Panc1 (cell line): ENCODE results near the gene FILIP1. TPM values are rescaled to one million over a fixed set of nuclear protein-coding genes. Genes with fewer than 3 reads are reported as not detected.

Experiments used
- ATAC-seq: fragments of 200-7000 bp; cut with Tn5 transposase; 2 replicates; pipeline ENCODE4 v1.9.1; 2020; ENCODE audit warnings: mild to moderate bottlenecking, moderate library complexity
- BruUV-seq: library from RNA; stranded (reverse); fragments of 400-500 nt; replicated peaks from 2 replicates; lab custom pipeline; 2021; lab: Mats Ljungman, UMichigan
- CTCF ChIA-PET: fragments of 300-600 bp; sonication (Branson Sonifier 250); formaldehyde crosslinking; loops from one replicate; lab custom pipeline; 2022; ENCODE audit warnings: antibody characterized with exemption; lab: Charles Lee
- POLR2A ChIA-PET: fragments of 300-600 bp; sonication (Branson Sonifier 250); formaldehyde crosslinking; loops from one replicate; lab custom pipeline; 2022; ENCODE audit warnings: antibody characterized with exemption; lab: Charles Lee
- DNase-seq: peaks from one replicate; pipeline ENCODE4 v3.0.0-alpha.2; 2010; ENCODE audit warnings: low read depth, low spot score
- H3K27ac ChIP-seq: 2 replicates; pipeline ENCODE4 v1.5.1; 2011; ENCODE audit warnings: mild to moderate bottlenecking, low read length, inconsistent platforms
- H3K27me3 ChIP-seq: fragments of 200-500 bp; sonication (Bioruptor generic); 2 replicates; pipeline ENCODE4 v1.6.0; 2014; ENCODE audit warnings: low read length, inconsistent platforms; ENCODE audit not compliant: control insufficient read depth, insufficient read depth
- H3K36me3 ChIP-seq: fragments of 200-500 bp; sonication (Bioruptor generic); 2 replicates; pipeline ENCODE4 v1.5.1; 2014; ENCODE audit warnings: inconsistent platforms, mild to moderate bottlenecking, low read length, moderate library complexity; ENCODE audit not compliant: control insufficient read depth, insufficient read depth
- H3K4me1 ChIP-seq: 2 replicates; pipeline ENCODE4 v1.5.1; 2011; ENCODE audit warnings: inconsistent platforms, mild to moderate bottlenecking, low read length, moderate library complexity; ENCODE audit not compliant: control insufficient read depth, insufficient read depth
- H3K4me3 ChIP-seq, 2 experiments: 2 replicates each; pipeline ENCODE4 v1.5.1; 2011 to 2012; ENCODE audit warnings: low read depth in 2 of 2, low read length in 2 of 2, mild to moderate bottlenecking in 2 of 2, inconsistent platforms in 1 of 2, moderate library complexity in 1 of 2
- H3K9me3 ChIP-seq: fragments of 200-500 bp; sonication (Bioruptor generic); 2 replicates; pipeline ENCODE4 v1.5.1; 2014; ENCODE audit warnings: low read depth, mild to moderate bottlenecking, inconsistent platforms, low read length, moderate library complexity; ENCODE audit not compliant: control insufficient read depth, insufficient read depth
- CTCF ChIP-seq: fragments of 450-650 bp; IDR thresholded peaks from 2 replicates; pipeline ENCODE4 v1.5.1; 2017; ENCODE audit warnings: mild to moderate bottlenecking
- POLR2AphosphoS5 ChIP-seq: IDR thresholded peaks from 2 replicates; pipeline ENCODE4 v1.6.1; 2012; ENCODE audit warnings: mild to moderate bottlenecking, low read depth, low read length, moderate library complexity
- REST ChIP-seq, 2 experiments: IDR thresholded peaks; 2 replicates each; pipeline ENCODE4 v1.6.1; 2011 to 2012; ENCODE audit warnings: low read depth in 2 of 2, control low read depth in 1 of 2, low read length in 1 of 2, mild to moderate bottlenecking in 1 of 2, moderate library complexity in 1 of 2; ENCODE audit not compliant: insufficient read depth in 1 of 2
- SIN3A ChIP-seq: IDR thresholded peaks from 2 replicates; pipeline ENCODE4 v1.6.1; 2012; ENCODE audit warnings: low read depth, mild to moderate bottlenecking, low read length, moderate library complexity, borderline replicate concordance; ENCODE audit not compliant: insufficient read depth
- TCF7L2 ChIP-seq: IDR thresholded peaks from 2 replicates; pipeline ENCODE4 v1.6.1; 2011; ENCODE audit warnings: mild to moderate bottlenecking, low read depth, low read length, inconsistent platforms
- in situ Hi-C: cut with HindIII; loops from 2 replicates; pipeline ENCODE4 v1.10.0; 2016; ENCODE audit warnings: low sequenced_read_pairs, low pct_unique_long_range_greater_than_20kb
- intact Hi-C: fragments of 100-400 bp; cut with micrococcal nuclease; formaldehyde crosslinking; loops from one replicate; pipeline ENCODE4 v1.10.0; 2022; ENCODE audit not compliant: unreplicated experiment
- total RNA-seq: library from RNA; stranded (reverse); gene quantifications from one replicate; pipeline ENCODE4 v1.2.1, GENCODE V29; 2021; ENCODE audit not compliant: unreplicated experiment

Gene FILIP1
- total RNA-seq, 1 experiment from 2014 or later: 0.26 TPM

GRCh38 chr6:75494290-75494689 lies 690 bp upstream of the FILIP1 start:
- no TSS peak for BruUV-seq
- Histone ChIP-seq H3K27ac (no peak overlapping the region), H3K27me3 (peaks cover 21% of the 10 kb centered on the region), H3K4me3 (no peak overlapping the region), H3K36me3 (no peaks in the 10 kb centered on the region), H3K4me1 (peaks cover 7% of the 10 kb centered on the region; the same call in 1 of the 2 replicates), H3K9me3 (no peaks in the 10 kb centered on the region)
- ChIA-PET CTCF (no interaction called here), POLR2A (no interaction called here)
- intact Hi-C loops: no loop called here
- ATAC-seq (no peak), DNase-seq (no peak)
- TF ChIP-seq TCF7L2: no peak
- no peak for TF ChIP-seq REST (IDR thresholded peaks at IDR 0.05; ENCODE audit: insufficient read depth in 1 of 2, low read depth in 2 of 2, low read length in 1 of 2)
- TF ChIP-seq SIN3A: no peak
- TF ChIP-seq CTCF: no peak
- no peak for TF ChIP-seq POLR2AphosphoS5
- in situ Hi-C loops: no loop called here

- H3K36me3 ChIP-seq: no peaks in the 10 kb centered on the region
- intact Hi-C loops: no loop called here
- DNase-seq (no peak), ATAC-seq (no peak)
- CTCF ChIA-PET: interaction anchor here (0.6 kb wide), 1 partner anchor 23 kb away, joined by 5 read pairs; no protein-coding TSS in a partner anchor
- no peak overlapping the region for H3K4me3 ChIP-seq
- in situ Hi-C loops: no loop called here
- no TSS peak for BruUV-seq
- peaks cover 21% of the 10 kb centered on the region for H3K27me3 ChIP-seq
- TF ChIP-seq TCF7L2: no peak
- TF ChIP-seq REST (IDR thresholded peaks at IDR 0.05; ENCODE audit: insufficient read depth in 1 of 2, low read depth in 2 of 2, low read length in 1 of 2): no peak
- no peak for TF ChIP-seq POLR2AphosphoS5
- no peak for TF ChIP-seq CTCF
- no peak for TF ChIP-seq SIN3A
- H3K27ac ChIP-seq: no peak overlapping the region
- POLR2A ChIA-PET: interaction anchor here (0.6 kb wide), 1 partner anchor 108 kb away, joined by 3 read pairs; no protein-coding TSS in a partner anchor
- peaks cover 7% of the 10 kb centered on the region; the same call in 1 of the 2 replicates for H3K4me1 ChIP-seq
- H3K9me3 ChIP-seq: no peaks in the 10 kb centered on the region
These were observed 1.0 kb downstream of the FILIP1 start for GRCh38 chr6:75492386-75493153.
